GM19099 (cell line): Measurements from ENCODE around the gene TBC1D25.

Experiments used
- POLR2A ChIP-seq: IDR thresholded peaks from 3 replicates; pipeline ENCODE4 v1.6.1; 2011; ENCODE audit warnings: low read depth; ENCODE audit not compliant: insufficient read length; ENCODE audit errors: extremely low read depth

Gene TBC1D25

GRCh38 chrX:48533165-48533564, 6.3 kb upstream of the TBC1D25 start:
- TF ChIP-seq POLR2A: no peak

GRCh38 chrX:48538641-48539344, 721 bp upstream of the TBC1D25 start:
- no peak for TF ChIP-seq POLR2A

- TF ChIP-seq POLR2A: no peak
Measured at GRCh38 chrX:48540028-48540375, 488 bp downstream of the TBC1D25 start.

GRCh38 chrX:48540480-48540879, 966 bp downstream of the TBC1D25 start:
- no peak for TF ChIP-seq POLR2A

DNA sequence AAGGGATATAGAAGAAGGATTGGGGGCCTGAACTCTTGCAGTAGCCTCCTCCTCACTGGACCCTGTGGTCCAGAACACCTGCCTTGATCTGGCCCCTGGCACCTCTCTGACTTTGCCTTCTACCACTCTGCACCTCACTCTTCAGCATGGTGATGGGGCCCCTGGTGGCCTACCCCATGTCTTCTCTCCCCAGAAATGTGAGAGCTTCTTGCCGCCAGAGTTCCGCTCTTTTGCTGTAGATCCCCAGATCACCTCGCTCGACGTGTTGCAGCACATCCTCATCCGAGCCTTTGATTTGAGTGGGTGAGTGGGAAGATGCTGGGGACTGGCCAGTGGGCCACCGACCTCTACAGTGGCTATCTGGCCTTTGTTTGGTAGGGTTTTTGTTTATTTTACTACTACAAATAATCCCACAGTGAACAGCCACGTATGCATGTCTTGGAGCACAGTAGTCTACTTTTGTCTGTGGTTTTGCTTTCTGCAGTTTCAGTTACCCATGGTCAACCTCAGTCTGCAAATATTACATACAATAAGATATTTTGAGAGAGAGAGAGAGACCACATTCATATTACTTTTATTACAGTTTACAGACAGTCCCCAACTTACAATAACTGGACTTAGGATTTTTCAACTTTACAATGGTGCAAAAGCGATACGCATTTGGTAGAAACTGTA, 1.8 kb downstream of the TBC1D25 start:
- TF ChIP-seq POLR2A: no peak

GRCh38 chrX:48548871-48549270, 9.4 kb downstream of the TBC1D25 start:
- TF ChIP-seq POLR2A: no peak

DNA sequence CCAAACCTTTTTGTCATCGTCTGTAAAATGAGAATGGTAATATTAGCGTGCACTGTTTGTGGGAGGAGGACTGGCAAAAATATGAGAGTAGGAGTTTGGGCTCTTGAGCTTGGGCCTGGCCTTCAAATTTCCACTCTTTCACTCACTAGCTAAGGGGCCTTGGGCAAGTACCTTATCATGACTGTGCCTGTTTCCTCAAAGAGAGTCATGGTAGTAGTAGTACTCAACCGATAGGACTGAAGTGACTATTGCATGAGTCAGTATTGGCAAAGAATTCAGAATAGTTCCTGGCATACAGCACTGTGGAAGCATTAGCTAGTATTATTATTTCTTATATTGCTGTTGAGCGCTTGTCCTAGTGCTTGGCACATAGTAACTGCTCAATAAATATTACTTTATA, 18.8 kb downstream of the TBC1D25 start:
- TF ChIP-seq POLR2A: no peak

DNA sequence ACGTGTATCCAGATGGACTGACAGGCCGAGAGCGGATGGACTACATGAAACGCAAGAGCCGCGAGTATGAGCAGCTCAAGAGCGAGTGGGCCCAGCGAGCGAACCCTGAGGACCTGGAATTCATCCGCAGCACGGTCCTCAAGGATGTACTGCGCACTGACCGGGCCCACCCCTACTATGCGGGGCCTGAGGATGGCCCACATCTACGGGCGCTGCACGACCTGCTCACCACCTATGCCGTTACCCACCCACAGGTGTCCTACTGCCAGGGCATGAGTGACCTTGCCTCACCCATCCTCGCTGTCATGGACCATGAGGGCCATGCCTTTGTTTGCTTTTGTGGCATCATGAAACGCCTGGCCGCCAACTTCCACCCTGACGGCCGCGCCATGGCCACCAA, 20.1 kb downstream of the TBC1D25 start:
- no peak for TF ChIP-seq POLR2A

DNA sequence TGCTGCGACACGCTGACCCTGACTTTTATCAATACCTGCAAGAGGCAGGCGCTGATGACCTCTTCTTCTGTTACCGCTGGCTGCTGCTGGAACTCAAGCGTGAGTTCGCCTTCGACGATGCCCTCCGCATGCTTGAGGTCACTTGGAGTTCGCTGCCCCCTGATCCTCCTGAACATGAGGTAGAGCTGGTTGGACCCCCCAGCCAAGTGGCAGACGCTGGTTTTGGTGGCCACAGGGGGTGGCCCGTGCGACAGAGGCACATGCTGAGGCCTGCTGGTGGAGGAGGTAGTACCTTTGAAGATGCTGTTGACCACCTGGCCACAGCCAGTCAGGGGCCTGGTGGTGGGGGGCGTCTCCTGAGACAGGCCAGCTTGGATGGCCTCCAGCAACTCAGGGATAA, 20.5 kb downstream of the TBC1D25 start:
- TF ChIP-seq POLR2A: no peak

- TF ChIP-seq POLR2A: no peak
Measured at GRCh38 chrX:48560681-48561080, 21.2 kb downstream of the TBC1D25 start.

- no peak for TF ChIP-seq POLR2A
Measured at GRCh38 chrX:48569958-48570357, 30.4 kb downstream of the TBC1D25 start.

- no peak for TF ChIP-seq POLR2A
Measured at GRCh38 chrX:48573690-48574269, 34.3 kb downstream of the TBC1D25 start.

DNA sequence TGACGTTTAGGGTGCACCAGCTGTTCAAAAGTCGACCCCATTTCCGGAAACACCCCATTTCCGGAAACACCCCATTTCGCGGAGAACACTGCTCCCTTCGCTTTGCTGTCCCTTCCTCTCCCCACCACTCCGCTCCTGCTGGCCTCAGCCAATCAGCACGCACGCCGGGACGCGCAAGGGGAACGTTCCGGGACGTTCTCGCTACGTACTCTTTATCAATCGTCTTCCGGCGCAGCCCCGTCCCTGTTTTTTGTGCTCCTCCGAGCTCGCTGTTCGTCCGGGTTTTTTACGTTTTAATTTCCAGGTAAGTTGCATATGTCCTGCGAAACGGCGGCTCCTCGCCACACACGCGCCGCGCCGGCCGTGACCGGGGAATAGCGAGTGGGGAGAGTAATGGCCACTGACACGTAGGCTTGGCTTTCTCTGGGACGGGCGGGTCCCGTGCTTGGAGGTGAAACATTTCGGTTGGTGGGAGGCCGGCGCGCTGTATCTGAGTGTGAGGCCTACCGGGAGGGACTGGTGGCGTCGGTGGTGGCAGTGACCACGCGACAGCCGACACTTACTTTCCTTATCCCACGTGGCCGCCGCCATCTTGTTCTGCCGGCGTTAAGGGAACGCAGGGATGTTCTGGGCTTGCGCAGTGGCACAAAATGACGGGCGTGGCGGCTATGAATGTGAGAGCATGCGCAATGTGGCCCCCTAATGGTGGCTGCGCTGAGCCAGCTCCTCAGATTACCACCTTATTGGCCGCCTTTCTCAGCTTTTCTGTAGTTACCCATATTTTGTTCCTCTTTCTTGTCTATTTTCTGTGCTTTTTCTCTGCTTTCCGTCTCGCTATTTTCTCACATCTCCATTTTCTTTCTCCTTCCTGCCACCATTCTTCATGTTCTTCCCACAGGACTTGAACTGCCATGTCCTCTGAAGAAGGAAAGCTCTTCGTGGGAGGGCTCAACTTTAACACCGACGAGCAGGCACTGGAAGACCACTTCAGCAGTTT, 35.1 kb downstream of the TBC1D25 start, which contains the start of gene RBM3:
Gene RBM3 (plus strand): TSS at position 215 of the 997 bp plus-strand sequence. CDS start 697 bp downstream, at position 912.
- TF ChIP-seq POLR2A: peak; percentile 86

- TF ChIP-seq POLR2A: peak; percentile 3
Measured at GRCh38 chrX:48575642-48576041, 36.1 kb downstream of the TBC1D25 start.

- TF ChIP-seq POLR2A: no peak
Measured at GRCh38 chrX:48576108-48576507, 36.6 kb downstream of the TBC1D25 start.

DNA sequence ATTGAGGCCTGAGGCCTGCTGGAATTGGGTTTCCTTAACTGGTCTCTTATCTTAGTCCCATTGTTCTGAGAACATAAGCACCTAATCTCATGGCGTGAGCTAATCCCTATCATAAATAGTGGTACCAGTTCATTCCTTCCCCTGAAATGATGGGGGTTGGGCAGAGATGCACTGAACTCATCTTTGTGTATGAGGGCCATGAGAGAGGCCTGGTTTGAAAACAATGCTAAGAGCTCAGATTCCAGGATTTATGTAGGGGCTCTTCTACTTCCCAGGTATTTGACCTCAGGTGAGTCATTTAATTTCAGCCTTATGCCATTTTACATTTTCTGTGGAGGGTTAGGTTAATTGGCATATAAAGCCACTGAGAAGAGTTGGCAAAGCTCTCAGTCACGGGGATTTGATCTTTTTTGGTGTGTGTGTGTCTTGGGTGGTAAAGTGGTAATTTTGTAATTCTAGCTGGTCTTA, 39.2 kb downstream of the TBC1D25 start:
- TF ChIP-seq POLR2A: no peak

DNA sequence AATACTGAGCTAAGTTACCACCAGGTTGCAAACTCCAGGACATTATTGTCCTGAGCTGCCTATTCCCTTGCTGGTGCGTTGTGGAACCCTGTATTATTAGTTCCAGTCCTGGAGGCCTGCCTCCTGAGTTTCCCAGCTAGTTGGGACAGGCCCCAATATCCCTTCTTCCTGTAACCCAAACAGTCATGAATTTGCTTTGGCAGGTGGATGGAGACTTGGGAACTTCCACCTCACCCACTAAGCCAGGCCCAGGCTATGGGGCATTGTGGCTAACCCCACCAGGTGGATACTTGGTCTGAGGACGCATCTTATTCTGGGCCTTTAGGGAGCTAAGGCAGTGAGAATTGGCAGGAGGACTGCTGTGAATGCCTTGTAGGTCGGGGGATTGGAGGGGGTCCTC, 39.7 kb downstream of the TBC1D25 start:
- TF ChIP-seq POLR2A: no peak
